B cell (primary cell): ENCODE data around the gene TNNT3. TPM values are rescaled to one million over a fixed set of nuclear protein-coding genes. Genes with fewer than 3 reads are reported as not detected.

Experiments
- ATAC-seq: fragments of 200-7000 bp; cut with Tn5 transposase; one replicate; pipeline ENCODE4 v1.10.0; 2021; ENCODE audit warnings: low read depth, mild to moderate bottlenecking, moderate number of reproducible peaks, moderate library complexity
- CTCF ChIA-PET: fragments of 350-600 bp; sonication (Branson Sonifier 250); formaldehyde crosslinking; loops from one replicate; lab custom pipeline; 2021; ENCODE audit warnings: antibody characterized with exemption, inconsistent platforms; lab: Charles Lee
- POLR2A ChIA-PET: fragments of 350-600 bp; sonication (Branson Sonifier 250); formaldehyde crosslinking; loops from one replicate; lab custom pipeline; 2021; ENCODE audit warnings: antibody characterized with exemption; lab: Charles Lee
- DNase-seq: peaks from one replicate; pipeline ENCODE4 v3.0.0; 2013
- H2AFZ ChIP-seq: 2 replicates; pipeline ENCODE4 v1.6.1; 2012; ENCODE audit warnings: mild to moderate bottlenecking, low read depth, low read length; ENCODE audit not compliant: insufficient read depth, poor library complexity, severe bottlenecking
- H3K27ac ChIP-seq, 2 donors: 1 replicate in 1 of 2; 2 replicates in 1 of 2; pipeline ENCODE4 v1.5.1; 2012 to 2013; ENCODE audit warnings: low read length in 2 of 2, mild to moderate bottlenecking in 2 of 2, moderate library complexity in 1 of 2
- H3K27me3 ChIP-seq, 4 experiments: fragments of 200-600 bp in 1 of 4; sonication (generic) in 1 of 4; replicated peaks in 1 of 4; 1 replicate in 2 of 4; 2 replicates in 2 of 4; pipeline versions ENCODE4 v1.6.1 to v1.7.0; 2013 to 2016; ENCODE audit warnings: low read length in 3 of 4, mild to moderate bottlenecking in 2 of 4, mixed read lengths in 1 of 4, moderate library complexity in 1 of 4; ENCODE audit not compliant: insufficient read depth in 4 of 4, control insufficient read depth in 3 of 4; ENCODE audit errors: control extremely low read depth in 1 of 4
- H3K36me3 ChIP-seq, 2 experiments: replicated peaks in 1 of 2; 1 replicate in 1 of 2; 2 replicates in 1 of 2; pipeline versions ENCODE4 v1.6.1 to v1.7.1; 2013; ENCODE audit warnings: low read length in 1 of 2; ENCODE audit not compliant: insufficient read depth in 2 of 2, control insufficient read depth in 1 of 2; ENCODE audit errors: control extremely low read depth in 1 of 2, extremely low read depth in 1 of 2
- H3K4me1 ChIP-seq, 2 donors: fragments of 200-600 bp in 1 of 2; sonication (generic) in 1 of 2; 1 replicate in 1 of 2; 2 replicates in 1 of 2; pipeline versions ENCODE4 v1.5.1 to v1.6.1; 2013 to 2017; ENCODE audit warnings: low read length in 2 of 2; ENCODE audit not compliant: control insufficient read depth in 2 of 2, insufficient read depth in 2 of 2
- H3K4me2 ChIP-seq: replicated peaks from 2 replicates; pipeline ENCODE3; 2012; ENCODE audit warnings: mild to moderate bottlenecking, low read depth, low read length; ENCODE audit not compliant: poor library complexity, severe bottlenecking
- H3K4me3 ChIP-seq, 5 experiments: fragments of 200-600 bp in 1 of 5; sonication (generic) in 1 of 5; 1 replicate in 3 of 5; 2 replicates in 2 of 5; pipeline versions ENCODE4 v1.5.1 to v1.7.0; 2011 to 2016; ENCODE audit warnings: low read length in 4 of 5, mild to moderate bottlenecking in 4 of 5, low read depth in 2 of 5, control low read depth in 1 of 5, moderate library complexity in 1 of 5; ENCODE audit not compliant: insufficient read depth in 1 of 5; ENCODE audit errors: control extremely low read depth in 1 of 5, extremely low read depth in 1 of 5
- H3K79me2 ChIP-seq: fragments of 200-600 bp; sonication (generic); one replicate; pipeline ENCODE4 v1.6.0; 2016; ENCODE audit warnings: low read length; ENCODE audit not compliant: control insufficient read depth, insufficient read depth
- H3K9ac ChIP-seq: fragments of 200-600 bp; sonication (generic); 2 replicates; pipeline ENCODE4 v1.6.1; 2017; ENCODE audit warnings: mild to moderate bottlenecking, low read length, moderate library complexity
- H3K9me3 ChIP-seq, 3 donors: one replicate each; pipeline versions ENCODE4 v1.6.1 to v1.7.1; 2013; ENCODE audit warnings: low read length in 2 of 3; ENCODE audit not compliant: control insufficient read depth in 2 of 3, insufficient read depth in 1 of 3; ENCODE audit errors: control extremely low read depth in 1 of 3
- H4K20me1 ChIP-seq: 2 replicates; pipeline ENCODE4 v1.6.0; 2012; ENCODE audit warnings: mild to moderate bottlenecking, low read length; ENCODE audit not compliant: insufficient read depth, control insufficient read depth, poor library complexity, severe bottlenecking
- H3K27ac Mint-ChIP-seq: one replicate; pipeline ENCODE4 v1.8.0; 2021; ENCODE audit warnings: mixed read lengths
- H3K27me3 Mint-ChIP-seq: one replicate; pipeline ENCODE4 v1.8.0; 2021; ENCODE audit warnings: mixed read lengths
- H3K4me1 Mint-ChIP-seq: one replicate; pipeline ENCODE4 v1.8.0; 2021; ENCODE audit warnings: mixed read lengths
- H3K4me3 Mint-ChIP-seq: one replicate; pipeline ENCODE4 v1.8.0; 2021; ENCODE audit warnings: mixed read lengths
- H3K9me3 Mint-ChIP-seq: one replicate; pipeline ENCODE4 v1.8.0; 2022; ENCODE audit warnings: mixed read lengths; ENCODE audit not compliant: insufficient read depth
- CTCF ChIP-seq: fragments of 200-600 bp; IDR thresholded peaks from one replicate; pipeline ENCODE4 v1.8.0; 2022; ENCODE audit warnings: antibody characterized with exemption, mild to moderate bottlenecking
- EZH2 ChIP-seq: IDR thresholded peaks from 2 replicates; pipeline ENCODE4 v1.6.1; 2012; ENCODE audit warnings: borderline replicate concordance, low read depth, mild to moderate bottlenecking, moderate library complexity, low read length; ENCODE audit not compliant: insufficient read depth, poor library complexity, severe bottlenecking
- WGBS: methylation state at CpG from one replicate; pipeline ENCODE4 v1.1.5; 2013; ENCODE audit warnings: missing lambda C conversion rate; ENCODE audit not compliant: insufficient coverage; 5-methylcytosine and 5-hydroxymethylcytosine counted together
- intact Hi-C: fragments of 100-400 bp; cut with micrococcal nuclease; formaldehyde crosslinking; loops from one replicate; pipeline ENCODE4 v1.10.0; 2022
- polyA plus RNA-seq: library from polyadenylated mRNA; depleted of rRNA; stranded (reverse); fragments of >200 nt; gene quantifications from 2 replicates; pipeline ENCODE4 v1.2.3, GENCODE V29; 2012
- total RNA-seq, 2 donors: library from RNA; stranded (reverse); fragments of 120-200 nt in 1 of 2; gene quantifications; 1 replicate in 1 of 2; 2 replicates in 1 of 2; pipeline versions ENCODE4 v1.2.3 to v1.2.4, GENCODE V29; 2013 to 2022

TNNT3 gene
- total and polyA plus RNA-seq, 2 donors (not counting 1 experiment from before 2014, with no cell fraction given) = 2.5 to 10.0 TPM

GRCh38 chr11:1917523-1918435 is 1.7 kb upstream of the TNNT3 start:
- POLR2A ChIA-PET = interaction anchor here (1.1 to 1.4 kb wide), 2 partner anchors 26 to 29 kb away, joined by 4 to 5 read pairs; partner anchors contain the start of gene PRR33
- Histone ChIP-seq H3K79me2 (no peaks in the 10 kb centered on the region), H3K9me3 (no peaks in the 10 kb centered on the region), H3K27ac (no peak overlapping the region), H4K20me1 (no peaks in the 10 kb centered on the region), H3K4me3 (no peak overlapping the region), H3K9ac (no peak overlapping the region), H3K4me1 (peaks cover 0 to 5% of the 10 kb centered on the region in 2 donors), H3K4me2 (no peak overlapping the region), H3K36me3 (no peaks in the 10 kb centered on the region), H2AFZ (no peak overlapping the region), H3K27me3 (peaks cover 0 to 13% (median 6%) of the 10 kb centered on the region in 4 experiments)
- peaks cover 20% of the 10 kb centered on the region for H3K27me3 Mint-ChIP-seq
- WGBS = 73% methylated on average over 29 of the region's 34 CpGs
- peaks cover 21% of the 10 kb centered on the region for H3K4me1 Mint-ChIP-seq
- no peak overlapping the region for H3K4me3 Mint-ChIP-seq
- CTCF ChIA-PET = interaction anchor here (1.0 to 2.4 kb wide), 4 partner anchors 28 to 232 kb away, joined by 3 to 9 read pairs (median 4); no protein-coding TSS in a partner anchor
- no peak overlapping the region for H3K27ac Mint-ChIP-seq
- intact Hi-C loops = loop anchor here (5.0 kb wide), 2 partner anchors 35 to 65 kb away; partner anchors contain the start of gene LSP1
- TF ChIP-seq EZH2 (no peak), CTCF (peak; percentile 48)
- peak; percentile 31 for DNase-seq
- no peaks in the 10 kb centered on the region for H3K9me3 Mint-ChIP-seq
- ATAC-seq = peak; percentile 40
